Measurements from ENCODE around the gene CYP46A1. TPM values are rescaled to one million over a fixed set of nuclear protein-coding genes. Genes with fewer than 3 reads are reported as not detected.
A peak's percentile ranks its signal among the peaks of the same experiment; 100 is the strongest.

The CYP46A1 gene
- total RNA-seq, 1 donor from 2014 or later: 2.5 TPM

GRCh38 chr14:99748529-99748928, 64.4 kb downstream of the CYP46A1 start:
- intact Hi-C loops (cut with DNase I): loop anchor here (10.0 kb wide), 1 partner anchor 1316 kb away; no protein-coding TSS in a partner anchor

DNA sequence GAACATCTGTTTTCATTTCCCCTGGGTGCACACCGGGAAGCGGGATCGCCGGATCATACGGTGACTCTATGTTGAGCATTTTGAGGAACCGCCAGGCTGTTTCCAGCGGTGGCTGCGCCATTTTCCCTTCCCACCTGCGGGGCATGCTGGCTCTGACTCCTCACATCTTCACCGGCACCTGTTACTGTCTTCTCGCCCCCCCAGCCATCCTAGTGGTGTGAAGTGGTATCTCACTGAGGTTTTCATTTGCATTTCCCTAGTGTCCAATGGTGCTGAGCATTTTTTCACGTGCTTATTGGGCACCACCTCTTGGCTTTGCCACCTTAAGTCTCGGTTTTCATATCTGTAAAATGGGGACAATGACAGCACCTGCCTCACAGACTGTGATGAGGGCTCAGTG, 65.0 kb downstream of the CYP46A1 start:
- no peak for ATAC-seq
- intact Hi-C loops (cut with DNase I): loop anchor here (10.0 kb wide), 1 partner anchor 1316 kb away; no protein-coding TSS in a partner anchor
- no peak for DNase-seq (ENCODE audit: low spot score)

More at GRCh38 chr14:99748529-99748928, 64.4 kb downstream of the CYP46A1 start:
- ATAC-seq (no peak), DNase-seq (ENCODE audit: low spot score) (no peak)

DNA sequence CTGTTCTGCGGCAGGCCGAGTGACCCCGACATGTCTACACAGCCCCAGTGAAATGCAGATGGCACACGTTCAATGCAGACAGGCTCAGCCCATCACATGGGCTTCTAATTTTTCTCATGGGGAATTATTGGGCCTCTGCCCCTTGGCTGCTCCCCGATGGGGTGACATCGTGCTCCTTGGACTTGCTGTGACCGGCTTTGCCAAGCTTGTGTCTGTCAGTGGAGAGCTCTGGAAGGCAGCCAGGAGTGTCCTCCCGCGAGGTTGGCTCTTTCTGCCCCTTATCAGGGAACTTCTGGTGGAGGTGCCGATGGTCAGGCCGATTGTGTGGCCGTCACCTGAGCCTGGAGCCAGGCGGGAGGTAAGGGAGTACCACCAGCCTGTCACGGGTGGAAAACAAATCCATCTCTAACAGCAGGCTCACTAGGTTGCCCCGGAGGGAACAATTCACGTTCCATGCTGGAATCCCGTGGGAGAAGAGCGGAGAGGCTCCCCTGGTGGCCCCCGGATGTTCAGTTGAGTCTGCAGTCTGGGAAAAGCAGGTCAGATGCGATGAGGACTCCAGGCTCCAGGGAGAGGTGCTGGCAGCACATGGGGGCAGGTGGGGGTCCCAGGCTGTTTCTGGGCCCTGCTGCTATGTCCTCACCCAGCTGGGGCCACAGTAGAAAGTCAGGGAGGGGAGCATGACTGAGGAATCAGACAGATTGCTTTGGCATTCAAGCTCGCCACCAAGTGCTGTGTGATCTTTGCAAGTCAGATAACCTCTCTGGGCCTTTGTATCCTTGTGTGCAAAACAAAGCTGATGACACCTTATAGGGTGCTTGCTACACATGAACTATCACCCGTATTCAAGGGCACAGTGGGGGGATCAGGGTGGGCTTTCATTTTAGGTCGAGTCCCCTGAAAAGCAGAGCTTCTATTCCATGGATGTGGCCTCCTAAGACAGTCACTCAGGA, 65.9 kb downstream of the CYP46A1 start:
- DNase-seq (ENCODE audit: low spot score): no peak
- intact Hi-C loops (cut with DNase I): loop anchor here (10.0 kb wide), 1 partner anchor 1315 kb away; no protein-coding TSS in a partner anchor
- ATAC-seq: peak; percentile 4

- DNase-seq (ENCODE audit: low spot score) (no peak), ATAC-seq (no peak)
- intact Hi-C loops (cut with DNase I): no loop called here
These were observed 66.8 kb downstream of the CYP46A1 start for GRCh38 chr14:99750746-99751450.

DNA sequence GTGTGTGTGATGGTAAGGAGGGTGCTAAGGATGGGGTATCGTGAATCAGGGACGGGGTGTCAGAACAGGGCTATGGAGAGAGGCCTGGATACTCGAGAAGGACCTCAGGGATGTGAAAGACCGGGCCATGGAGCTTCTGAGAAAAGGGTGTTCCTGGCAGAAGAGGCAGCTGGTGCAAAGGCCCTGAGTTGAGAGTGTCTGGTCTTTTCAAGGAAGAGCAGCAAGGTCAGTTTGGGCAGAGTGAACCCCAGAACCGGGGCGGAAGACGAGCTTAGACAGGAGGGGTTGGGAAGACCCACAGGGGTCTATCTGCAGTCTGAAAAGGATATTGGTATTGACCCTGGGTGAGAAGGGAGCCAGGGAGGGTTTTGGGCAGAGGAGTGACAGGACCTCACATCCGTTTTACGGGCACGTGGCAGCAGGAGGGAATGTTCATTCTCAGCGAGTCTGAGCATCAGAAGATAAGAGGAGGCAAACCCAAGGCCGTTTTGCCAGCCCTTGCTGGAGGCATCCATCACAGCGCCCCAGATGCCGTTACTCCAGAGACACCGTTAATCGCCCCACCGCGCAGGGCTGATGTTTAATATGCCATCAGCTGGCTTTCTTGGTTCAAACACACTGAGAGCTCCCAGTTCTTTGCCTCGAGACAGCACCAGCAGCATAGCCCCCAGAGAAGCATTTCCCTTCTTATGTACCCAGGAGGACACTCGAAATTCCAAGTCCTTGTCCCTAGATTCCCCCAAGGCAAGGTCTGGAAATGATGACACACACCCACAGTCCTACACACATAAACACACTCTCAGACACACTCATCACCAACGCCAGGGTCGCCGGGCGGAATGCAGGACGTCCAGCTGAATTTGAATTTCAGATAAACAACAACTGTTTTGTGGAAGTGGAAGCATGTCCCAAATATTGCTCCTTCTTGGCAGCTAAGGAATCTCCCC, 67.7 kb downstream of the CYP46A1 start:
- intact Hi-C loops (cut with DNase I): no loop called here
- no peak for DNase-seq (ENCODE audit: low spot score)
- ATAC-seq: no peak

GRCh38 chr14:99752486-99753121, 68.5 kb downstream of the CYP46A1 start:
- intact Hi-C loops (cut with DNase I): no loop called here
- no peak for DNase-seq (ENCODE audit: low spot score)
- no peak for ATAC-seq

GRCh38 chr14:99753225-99754140, 69.4 kb downstream of the CYP46A1 start:
- intact Hi-C loops (cut with DNase I): no loop called here
- DNase-seq (ENCODE audit: low spot score): no peak
- no peak for ATAC-seq

- ATAC-seq: no peak
- no peak for DNase-seq (ENCODE audit: low spot score)
- intact Hi-C loops (cut with DNase I): no loop called here
These were observed 70.3 kb downstream of the CYP46A1 start for GRCh38 chr14:99754141-99755067.

DNA sequence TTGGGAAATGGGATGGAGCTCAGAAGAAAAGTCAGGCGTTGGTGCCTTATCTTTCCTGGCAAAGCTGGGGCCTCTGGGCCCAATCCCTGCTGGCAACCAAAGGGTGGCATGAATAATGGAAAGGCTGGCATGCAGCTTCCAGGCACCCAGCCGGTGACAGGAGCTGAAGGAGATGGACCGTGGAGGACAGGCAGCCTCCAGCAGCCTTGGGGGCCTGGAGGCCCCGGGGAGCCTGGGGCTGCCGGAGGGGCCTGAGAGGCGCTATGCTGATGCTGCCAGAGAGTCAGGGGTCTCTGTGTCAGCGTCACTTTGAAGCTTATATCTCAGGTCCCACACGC, 70.9 kb downstream of the CYP46A1 start:
- peak; percentile 37 for DNase-seq (ENCODE audit: low spot score)
- intact Hi-C loops (cut with DNase I): no loop called here
- ATAC-seq: no peak

DNA sequence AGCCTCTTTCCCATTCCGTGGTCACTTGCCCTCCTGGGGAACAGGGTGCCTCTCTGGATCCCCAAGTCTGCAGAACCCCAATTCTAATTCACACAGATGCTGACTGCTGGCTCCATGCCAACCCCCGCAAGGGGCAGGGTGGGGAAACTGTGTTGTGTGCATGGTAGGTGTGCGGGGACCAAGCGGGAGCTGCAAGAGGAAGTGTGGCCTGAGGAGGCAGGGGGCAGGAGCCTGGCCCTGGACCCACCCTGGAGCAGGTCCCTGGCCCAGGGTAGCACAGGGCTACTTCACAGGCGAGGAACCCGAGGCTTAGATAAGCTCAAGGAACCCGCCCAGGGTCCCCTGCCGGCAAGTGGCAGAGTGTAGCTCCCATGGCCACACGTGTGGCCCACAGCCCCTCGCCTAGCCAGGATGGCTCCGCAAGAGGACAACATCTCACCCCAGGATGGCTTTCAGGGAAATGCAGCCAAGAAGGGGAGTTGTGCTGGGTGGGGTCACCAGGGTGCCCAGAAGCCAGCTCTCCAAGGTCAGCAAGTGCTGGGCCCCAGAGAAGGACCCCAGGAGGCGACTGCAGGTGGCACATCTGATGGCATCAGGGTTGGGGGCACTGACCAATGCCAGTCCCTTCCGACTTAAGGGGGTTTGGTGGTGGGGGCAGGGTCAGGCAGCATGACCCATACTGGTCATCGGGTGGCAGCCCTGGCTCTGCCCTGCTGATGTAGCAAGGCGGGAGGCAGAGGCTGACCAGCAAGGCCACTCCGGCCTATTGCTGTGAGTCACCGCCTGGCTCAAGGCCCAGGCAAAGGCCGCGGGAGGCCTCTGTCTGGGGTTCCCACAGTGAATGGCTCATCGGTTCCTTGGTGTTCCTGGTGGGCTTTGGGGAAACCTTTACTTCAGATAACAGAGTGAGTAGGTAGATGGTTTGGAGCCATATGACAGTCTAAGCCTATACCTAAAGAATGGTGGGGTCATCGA, 71.8 kb downstream of the CYP46A1 start:
- DNase-seq (ENCODE audit: low spot score) (peak; percentile 91), ATAC-seq (peak; percentile 92)
- intact Hi-C loops (cut with DNase I): no loop called here

DNA sequence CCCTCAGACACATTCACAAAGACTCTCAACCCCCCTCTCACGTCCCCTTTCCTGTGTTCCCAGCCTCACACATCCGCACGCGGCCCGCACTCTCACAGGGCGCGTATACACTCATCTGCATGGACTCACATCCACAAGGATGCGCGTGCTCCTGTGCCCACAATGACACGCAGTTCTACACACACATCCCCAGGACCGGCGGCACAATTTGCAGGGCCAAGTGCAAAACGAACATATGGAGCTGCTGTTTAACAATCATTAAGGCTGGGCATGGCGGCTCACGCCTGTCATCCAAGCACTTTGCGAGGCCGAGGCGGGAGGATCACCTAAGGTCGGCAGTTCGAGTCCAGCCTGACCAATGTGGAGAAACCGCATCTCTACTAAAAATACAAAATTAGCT, 72.7 kb downstream of the CYP46A1 start:
- intact Hi-C loops (cut with DNase I): no loop called here
- no peak for ATAC-seq
- peak; percentile 59 for DNase-seq (ENCODE audit: low spot score)

DNA sequence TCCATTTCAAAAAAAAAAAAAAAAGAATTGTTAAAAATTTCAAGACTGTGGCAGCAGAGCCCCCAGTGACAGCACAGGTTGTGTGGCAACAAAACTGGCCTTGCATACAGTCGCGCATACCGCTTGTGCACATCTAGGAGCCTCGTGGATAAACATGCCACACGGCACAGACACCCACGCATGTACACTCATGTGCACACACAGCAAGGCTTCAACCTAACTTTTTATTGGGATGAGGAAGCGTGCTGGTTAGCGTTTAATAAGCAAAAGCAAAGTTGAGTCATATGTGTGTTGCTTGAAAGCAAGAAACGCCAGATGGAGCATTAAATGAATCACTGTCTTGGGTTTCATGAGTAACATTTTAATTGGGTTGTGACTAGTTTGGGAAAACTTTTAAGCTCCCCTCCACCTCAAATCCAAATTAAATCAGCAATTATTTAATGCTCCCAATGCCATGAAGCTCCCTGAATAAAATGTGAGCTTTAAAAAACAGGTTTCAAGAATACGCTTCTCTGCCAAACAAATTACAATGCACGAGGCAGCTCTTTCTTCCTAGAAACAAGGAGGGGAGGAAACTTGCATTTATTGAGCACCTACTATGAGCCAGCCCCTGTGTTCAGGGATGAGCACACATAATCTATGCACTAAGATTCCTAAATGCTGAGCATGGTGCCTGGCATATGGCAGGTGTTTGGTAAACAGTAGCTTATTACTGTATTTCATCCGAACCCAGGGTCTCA, 73.4 kb downstream of the CYP46A1 start:
- intact Hi-C loops (cut with DNase I): no loop called here
- ATAC-seq (no peak), DNase-seq (ENCODE audit: low spot score) (peak; percentile 21)

- ATAC-seq (no peak), DNase-seq (ENCODE audit: low spot score) (peak; percentile 49)
- intact Hi-C loops (cut with DNase I): no loop called here
These were observed 74.2 kb downstream of the CYP46A1 start for GRCh38 chr14:99758121-99758821.

DNA sequence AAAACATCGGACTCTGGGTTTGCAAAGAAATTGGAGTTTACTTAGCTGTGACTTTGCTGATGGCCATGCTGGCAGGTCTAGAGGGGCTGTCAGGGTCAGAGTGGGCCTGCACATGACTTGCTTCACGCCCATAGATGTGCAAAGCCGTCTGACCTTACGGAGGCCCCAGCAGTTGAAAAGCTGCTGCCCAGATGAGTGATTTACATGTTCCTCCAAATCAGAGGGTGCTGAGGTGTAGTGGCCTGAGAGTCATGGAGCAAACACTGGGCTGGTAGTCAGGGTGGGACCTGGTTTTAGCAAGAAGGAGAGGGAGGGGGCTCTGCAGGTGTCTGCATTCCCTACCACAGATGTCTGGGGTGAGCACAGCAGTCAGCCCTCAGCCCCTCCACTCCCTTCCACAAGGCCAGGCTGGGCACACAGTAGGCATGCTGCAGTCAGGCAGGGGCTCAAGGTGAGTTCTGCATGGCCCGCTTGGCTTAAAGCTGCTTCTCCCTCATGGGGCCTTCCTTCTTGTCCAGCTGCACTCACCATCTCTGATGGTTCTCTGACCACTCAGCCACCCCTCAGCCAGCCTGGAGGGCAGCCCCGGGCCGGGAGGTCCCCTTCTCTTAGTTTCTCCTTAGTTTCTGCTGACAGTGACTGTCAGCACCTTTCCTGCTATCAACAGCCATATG, 74.9 kb downstream of the CYP46A1 start:
- intact Hi-C loops (cut with DNase I): no loop called here
- ATAC-seq: no peak
- peak; percentile 39 for DNase-seq (ENCODE audit: low spot score)
